HG02938 (cell line): ENCODE measurements around the gene ZNG1C.
"Not testable (repeated sequence)": the region's sequence is repeated elsewhere in the genome, so short reads cannot be mapped to it uniquely, and the experiment has no call there.

Experiments
- ATAC-seq: cut with Tn5 transposase; IDR thresholded peaks from one replicate; pipeline ENCODE4 v1.9.1; 2021; ENCODE audit warnings: mild to moderate bottlenecking, moderate library complexity; ENCODE audit not compliant: unreplicated experiment

The ZNG1C gene

DNA sequence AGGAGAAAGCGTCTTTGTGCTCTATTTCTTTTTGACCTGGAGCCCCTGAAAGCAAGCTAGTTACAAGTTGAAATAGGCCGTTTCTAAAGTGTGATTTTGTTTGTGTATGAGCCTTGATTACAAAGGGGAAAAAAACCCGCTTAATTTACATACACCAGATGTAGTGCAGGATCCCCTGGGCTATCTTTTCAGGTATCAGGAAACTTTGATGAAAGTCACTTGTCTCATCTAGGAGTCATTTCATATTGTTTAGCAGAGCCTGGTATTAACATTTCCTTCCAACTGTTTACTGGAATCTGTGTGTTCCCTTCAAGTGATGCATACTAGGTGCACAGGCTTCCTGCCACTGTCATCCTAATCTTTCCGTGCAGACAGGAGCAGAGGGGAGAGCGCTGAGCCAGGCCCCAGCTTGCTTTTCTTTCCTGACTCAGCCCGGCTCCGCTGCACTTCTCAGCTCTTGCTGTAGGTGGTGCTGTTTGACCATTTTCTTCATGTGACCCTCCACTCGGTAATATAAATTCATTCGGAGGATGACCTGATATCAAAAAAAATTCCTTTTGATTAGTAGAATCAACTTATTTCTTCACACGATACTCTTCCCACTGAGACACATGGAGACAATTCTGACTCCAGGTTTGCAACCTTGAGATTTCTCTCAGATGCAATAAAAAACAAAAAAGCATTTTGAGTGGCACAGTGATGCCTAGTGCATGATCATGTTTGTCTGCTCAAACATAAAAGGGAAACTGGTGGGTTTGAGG is 100.7 kb downstream of the ZNG1C start:
- ATAC-seq: not testable (repeated sequence)

DNA sequence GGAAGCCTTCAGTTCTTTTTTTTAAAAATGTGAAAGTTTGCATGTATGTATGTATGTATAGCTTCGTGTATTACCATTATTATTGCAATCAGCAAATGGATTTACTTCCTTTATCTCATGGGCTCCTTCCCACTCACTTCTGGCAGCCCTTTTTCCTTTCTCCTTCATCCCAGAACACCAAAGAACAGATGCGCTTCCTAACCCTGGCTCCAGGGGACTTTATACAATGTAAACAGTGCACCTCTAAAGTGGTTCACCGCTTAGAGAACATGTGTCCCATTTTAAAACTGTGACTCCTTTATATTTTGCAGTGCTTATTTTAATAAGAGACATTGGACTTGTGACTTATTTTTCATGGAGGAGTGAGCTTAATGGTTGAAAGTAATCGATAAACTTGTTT is 101.5 kb downstream of the ZNG1C start:
- ATAC-seq: not testable (repeated sequence)

DNA sequence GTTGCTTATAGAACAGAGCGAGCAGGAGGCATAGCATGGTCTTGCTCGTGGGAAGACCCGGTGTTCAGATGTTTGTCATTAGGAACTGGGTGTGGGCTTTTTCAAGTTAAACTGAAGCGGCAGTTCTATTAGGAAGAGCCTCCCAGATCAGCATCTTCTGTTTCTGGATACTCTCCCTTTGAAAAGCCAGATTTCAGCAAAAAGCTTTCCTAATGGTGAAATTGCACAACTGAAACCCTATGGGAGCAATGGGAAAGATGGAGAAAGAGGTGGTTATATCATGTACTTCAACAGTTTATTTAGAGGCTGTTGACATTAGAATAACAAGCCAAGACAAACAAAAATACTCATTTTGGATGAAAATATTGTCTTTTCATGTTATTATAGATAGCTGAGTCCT is 102.2 kb downstream of the ZNG1C start:
- ATAC-seq: not testable (repeated sequence)
